Stimulated activated CD4-positive, alpha-beta T cell treated with anti-CD3 and anti-CD28 coated beads, Interleukin-2, amount 100 ng/mL, for 4 hours (primary cell): ENCODE data around the gene GOLM1.

Source experiments
- DNase-seq: peaks from one replicate; pipeline ENCODE4 v3.0.0-alpha.2; 2020; ENCODE audit warnings: low read depth

The GOLM1 gene

DNA sequence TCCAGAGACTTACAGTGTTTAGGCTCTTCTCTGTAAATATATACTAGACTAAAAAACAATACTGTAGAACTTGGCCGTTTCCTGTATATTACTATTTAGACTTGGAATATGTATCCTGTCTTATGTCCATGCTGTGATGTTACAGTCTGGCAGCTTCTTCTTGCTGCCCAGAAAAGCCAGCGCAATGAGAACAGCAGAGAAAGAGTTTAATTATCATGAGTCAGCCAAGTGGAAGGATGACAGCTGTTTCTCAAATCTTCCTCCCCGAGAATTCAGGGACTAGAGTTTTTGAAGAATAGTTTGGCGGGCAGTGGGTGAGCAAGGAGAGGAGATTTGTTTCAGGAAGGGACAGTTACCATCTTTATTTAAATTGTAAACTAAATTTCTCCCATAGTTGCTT is 120.9 kb downstream of the GOLM1 start:
- DNase-seq = no peak
